ENCODE data around the gene VMAC. TPM values are rescaled to one million over a fixed set of nuclear protein-coding genes. Genes with fewer than 3 reads are reported as not detected.
"Not testable (repeated sequence)": the region's sequence is repeated elsewhere in the genome, so short reads cannot be mapped to it uniquely, and the experiment has no call there.

The VMAC gene
- total RNA-seq, 2 donors from 2014 or later = 4.0 to 4.7 TPM

GRCh38 chr19:5882421-5882968, 22.2 kb upstream of the VMAC start:
- Histone ChIP-seq H3K4me3 (no peak overlapping the region), H3K27ac (no peak overlapping the region), H3K9me3 (no peaks in the 10 kb centered on the region), H3K27me3 (no peaks in the 10 kb centered on the region), H3K9ac (ENCODE audit: low read depth in 2 of 2, low read length in 2 of 2) (no peak overlapping the region), H3K4me1 (no peaks in the 10 kb centered on the region), H3K36me3 (no peaks in the 10 kb centered on the region)
- DNase-seq = no peak
- no peak for TF ChIP-seq CTCF (IDR thresholded peaks at IDR 0.05)
- intact Hi-C loops (cut with DNase I) = no loop called here

GRCh38 chr19:5883157-5883873, 21.4 kb upstream of the VMAC start:
- H3K9ac ChIP-seq (ENCODE audit: low read depth in 2 of 2, low read length in 2 of 2); H3K4me3 ChIP-seq; H3K27ac ChIP-seq; intact Hi-C loops (cut with DNase I); H3K4me1 ChIP-seq; H3K27me3 ChIP-seq; H3K9me3 ChIP-seq; H3K36me3 ChIP-seq; DNase-seq: not testable (repeated sequence)

GRCh38 chr19:5884065-5884811, 20.4 kb upstream of the VMAC start:
- H3K4me1 ChIP-seq; H3K4me3 ChIP-seq; intact Hi-C loops (cut with DNase I); H3K27me3 ChIP-seq; H3K27ac ChIP-seq; DNase-seq; H3K36me3 ChIP-seq; H3K9ac ChIP-seq (ENCODE audit: low read depth in 2 of 2, low read length in 2 of 2); H3K9me3 ChIP-seq: not testable (repeated sequence)

GRCh38 chr19:5889288-5889971, 15.2 kb upstream of the VMAC start:
- H3K9ac ChIP-seq (ENCODE audit: low read depth in 2 of 2, low read length in 2 of 2) = peak overlapping the region in 1 of 2 donors; percentile 35
- no peak for DNase-seq
- no peaks in the 10 kb centered on the region for H3K9me3 ChIP-seq
- H3K27ac ChIP-seq = no peak overlapping the region
- peaks cover 5% of the 10 kb centered on the region for H3K27me3 ChIP-seq
- H3K4me3 ChIP-seq = no peak overlapping the region
- H3K4me1 ChIP-seq = no peaks in the 10 kb centered on the region
- intact Hi-C loops (cut with DNase I) = no loop called here
- TF ChIP-seq CTCF (IDR thresholded peaks at IDR 0.05) = no peak
- no peaks in the 10 kb centered on the region for H3K36me3 ChIP-seq

GRCh38 chr19:5890099-5890498, 14.6 kb upstream of the VMAC start:
- no peak for DNase-seq
- H3K4me1 ChIP-seq = no peaks in the 10 kb centered on the region
- no peaks in the 10 kb centered on the region for H3K9me3 ChIP-seq
- intact Hi-C loops (cut with DNase I) = loop anchor here (5.0 kb wide), 1 partner anchor 68 kb away; no protein-coding TSS in a partner anchor
- H3K27me3 ChIP-seq = peaks cover 5% of the 10 kb centered on the region
- H3K4me3 ChIP-seq = no peak overlapping the region
- no peak overlapping the region for H3K9ac ChIP-seq (ENCODE audit: low read depth in 2 of 2, low read length in 2 of 2)
- no peak for TF ChIP-seq CTCF (IDR thresholded peaks at IDR 0.05)
- H3K27ac ChIP-seq = no peak overlapping the region
- H3K36me3 ChIP-seq = no peaks in the 10 kb centered on the region

GRCh38 chr19:5891572-5891937, 13.1 kb upstream of the VMAC start:
- peaks cover 5% of the 10 kb centered on the region for H3K27me3 ChIP-seq
- H3K9me3 ChIP-seq = no peaks in the 10 kb centered on the region
- intact Hi-C loops (cut with DNase I) = loop anchor here (5.0 kb wide), 1 partner anchor 69 kb away; no protein-coding TSS in a partner anchor

More at GRCh38 chr19:5891572-5891937, 13.1 kb upstream of the VMAC start:
- DNase-seq = no peak
- no peaks in the 10 kb centered on the region for H3K4me1 ChIP-seq
- no peak overlapping the region for H3K4me3 ChIP-seq
- TF ChIP-seq CTCF (IDR thresholded peaks at IDR 0.05) = no peak
- H3K9ac ChIP-seq (ENCODE audit: low read depth in 2 of 2, low read length in 2 of 2) = no peak overlapping the region
- H3K36me3 ChIP-seq = no peaks in the 10 kb centered on the region
- no peak overlapping the region for H3K27ac ChIP-seq
